GM18505 (cell line): ENCODE data around the gene TRAPPC13.
"Not testable (repeated sequence)": the region's sequence is repeated elsewhere in the genome, so short reads cannot be mapped to it uniquely, and the experiment has no call there.

Source experiments
- ATAC-seq: cut with Tn5 transposase; IDR thresholded peaks from one replicate; pipeline ENCODE4 v1.9.1; 2021; ENCODE audit not compliant: unreplicated experiment
- POLR2A ChIP-seq: IDR thresholded peaks from 4 replicates; pipeline ENCODE4 v1.6.1; 2011; ENCODE audit warnings: borderline replicate concordance; ENCODE audit not compliant: insufficient read depth, insufficient read length; ENCODE audit errors: extremely low read depth

The TRAPPC13 gene

GRCh38 chr5:65624571-65625555 is at the start of gene TRAPPC13, which contains the start of gene SHLD3:
Gene TRAPPC13 (plus strand): TSS chr5:65625027. CDS start chr5:65625061, 34 bp downstream.
Gene SHLD3 (plus strand): TSS chr5:65625027. CDS start chr5:65629588, 4,561 bp downstream.
- TF ChIP-seq POLR2A, result peak; percentile 74
- ATAC-seq, result peak; percentile 69

DNA sequence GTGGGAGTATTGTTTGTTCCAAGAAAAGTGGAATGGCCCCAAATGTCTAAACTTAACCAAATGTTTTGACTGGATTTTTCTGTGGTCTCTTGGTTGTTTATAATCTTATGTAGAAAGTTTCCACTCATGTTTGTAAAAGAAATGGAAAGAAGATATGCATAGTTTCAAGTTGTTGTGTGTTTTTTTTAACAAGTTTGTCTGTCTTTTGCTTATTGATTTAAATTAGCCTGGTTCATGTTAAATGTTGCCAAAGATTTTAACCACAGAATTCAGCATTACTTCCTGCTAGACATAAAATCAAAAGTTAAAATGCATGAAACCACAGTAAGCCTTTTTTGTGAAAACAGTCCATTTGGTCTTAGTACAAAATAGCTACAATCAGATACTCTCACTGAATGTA is 47.7 kb upstream of the TRAPPC13 start:
- no peak for ATAC-seq
- TF ChIP-seq POLR2A, result no peak

DNA sequence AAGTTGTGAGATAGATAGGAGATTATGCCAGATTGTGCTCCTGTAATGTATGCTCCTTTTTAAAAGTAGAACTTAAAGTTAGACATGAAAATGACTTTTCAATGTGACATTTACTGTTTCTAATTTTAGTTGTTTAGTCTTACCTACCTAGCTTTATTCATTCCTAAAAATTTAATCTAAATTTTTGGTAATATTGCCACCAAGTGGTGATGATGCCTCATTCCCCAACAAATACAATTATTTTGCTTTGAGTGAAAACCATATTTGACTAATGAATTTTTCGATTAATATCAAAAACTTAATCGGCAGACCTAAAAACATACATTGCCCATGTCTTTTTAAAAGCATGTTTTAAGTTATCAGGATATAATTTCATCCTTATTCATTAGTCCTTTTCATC is 36.1 kb upstream of the TRAPPC13 start:
- TF ChIP-seq POLR2A, result no peak
- no peak for ATAC-seq

- not testable (repeated sequence) for ATAC-seq
Measured at GRCh38 chr5:65601761-65602160, 23.1 kb upstream of the TRAPPC13 start.

- TF ChIP-seq POLR2A, result no peak
- no peak for ATAC-seq
Measured at GRCh38 chr5:65611524-65611923, 13.3 kb upstream of the TRAPPC13 start.

- TF ChIP-seq POLR2A, result no peak
- no peak for ATAC-seq
Measured at GRCh38 chr5:65612298-65612907, 12.4 kb upstream of the TRAPPC13 start.

- TF ChIP-seq POLR2A, result no peak
- ATAC-seq, result no peak
Measured at GRCh38 chr5:65620021-65620420, 4.8 kb upstream of the TRAPPC13 start.

DNA sequence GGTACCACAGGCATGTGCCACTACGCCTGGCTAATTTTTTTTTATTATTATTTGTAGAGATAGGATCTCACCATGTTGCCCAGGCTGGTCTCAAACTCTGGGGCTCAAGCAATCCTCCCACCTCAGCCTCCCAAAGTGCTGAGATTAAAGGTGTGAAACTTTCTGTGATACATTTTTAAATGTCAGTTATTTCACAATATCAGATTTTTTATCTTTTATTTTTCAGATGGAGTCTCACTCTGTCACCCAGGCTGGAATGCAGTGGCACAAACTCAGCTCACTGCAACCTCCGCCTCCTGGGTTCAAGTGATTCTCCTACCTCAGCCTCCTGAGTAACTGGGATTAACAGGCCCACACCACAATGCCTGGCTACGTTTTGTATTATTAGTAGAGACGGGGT is 2.9 kb upstream of the TRAPPC13 start:
- not testable (repeated sequence) for ATAC-seq

DNA sequence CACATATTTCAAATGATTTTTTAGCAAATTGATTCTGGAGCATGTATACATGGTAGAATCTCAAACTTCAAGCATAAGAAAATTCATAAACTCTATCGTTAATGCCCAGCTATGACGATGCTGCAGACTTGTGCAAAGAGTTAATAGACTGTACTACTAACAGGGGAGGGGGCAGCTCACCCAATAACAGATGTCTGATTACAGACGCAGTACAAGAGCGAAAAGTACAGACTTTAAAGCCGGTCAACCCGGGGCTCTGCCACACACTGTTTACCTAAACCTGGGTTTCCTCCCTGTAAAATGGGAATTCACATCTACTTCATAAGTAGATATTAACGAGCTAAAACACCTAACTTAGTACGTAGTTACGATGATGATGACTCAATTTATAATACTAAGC is 1.3 kb upstream of the TRAPPC13 start:
- ATAC-seq, result no peak
- TF ChIP-seq POLR2A, result no peak

DNA sequence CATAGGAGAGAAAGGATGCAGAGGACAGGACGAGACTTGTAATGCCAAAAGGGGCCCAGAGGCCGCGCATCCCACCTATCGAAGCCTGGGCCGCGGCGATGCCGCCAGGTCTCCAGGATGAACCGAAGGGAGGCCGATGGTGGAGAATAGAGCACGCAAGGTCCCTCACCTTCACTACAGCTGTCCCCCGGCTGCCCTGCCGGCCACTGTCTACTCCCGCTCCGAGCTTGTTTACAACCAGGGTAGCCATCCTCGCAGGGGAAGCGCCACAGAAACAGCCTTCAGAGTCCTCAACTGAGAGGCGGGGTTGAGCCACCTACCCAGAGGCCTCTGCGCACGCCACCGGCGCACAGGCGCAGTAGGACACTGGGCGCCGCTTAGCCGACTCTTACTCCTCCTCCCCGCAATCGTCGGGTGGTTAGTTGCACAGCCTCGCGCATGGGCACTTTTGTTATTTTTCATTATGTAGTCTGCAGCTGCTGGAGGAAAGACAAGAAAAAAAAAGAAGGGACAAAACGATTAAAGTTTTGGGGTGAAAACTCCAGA is 729 bp upstream of the TRAPPC13 start, which contains the start of gene TRIM23:
Gene TRIM23 (minus strand): TSS at position 309 of the 546 bp plus-strand sequence. CDS start 59 bp downstream, at position 250.
- ATAC-seq, result peak; percentile 96
- TF ChIP-seq POLR2A, result peak; percentile 79

DNA sequence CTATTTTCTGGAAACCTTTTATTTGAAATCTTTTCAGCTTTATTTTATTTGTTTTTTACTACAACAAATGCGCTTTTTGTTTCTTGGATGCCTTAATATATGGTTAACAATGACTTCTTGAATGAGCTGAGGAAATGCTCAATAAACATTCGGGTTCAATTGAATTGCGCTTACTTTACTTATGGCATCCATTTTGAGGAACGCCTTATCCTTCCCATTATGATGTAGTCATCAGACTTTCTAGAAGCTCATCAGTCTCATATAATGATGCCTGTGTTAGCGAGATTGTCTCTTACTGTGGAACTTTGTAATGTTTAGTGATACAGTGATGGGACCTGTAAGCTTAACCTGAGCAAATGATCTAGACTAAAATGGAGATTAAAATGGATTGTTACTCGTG is 916 bp downstream of the TRAPPC13 start:
- ATAC-seq, result no peak
- TF ChIP-seq POLR2A, result no peak

- no peak for ATAC-seq
- no peak for TF ChIP-seq POLR2A
Measured at GRCh38 chr5:65630981-65631380, 6.2 kb downstream of the TRAPPC13 start.

- no peak for ATAC-seq
- TF ChIP-seq POLR2A, result no peak
Measured at GRCh38 chr5:65640240-65640639, 15.4 kb downstream of the TRAPPC13 start.

DNA sequence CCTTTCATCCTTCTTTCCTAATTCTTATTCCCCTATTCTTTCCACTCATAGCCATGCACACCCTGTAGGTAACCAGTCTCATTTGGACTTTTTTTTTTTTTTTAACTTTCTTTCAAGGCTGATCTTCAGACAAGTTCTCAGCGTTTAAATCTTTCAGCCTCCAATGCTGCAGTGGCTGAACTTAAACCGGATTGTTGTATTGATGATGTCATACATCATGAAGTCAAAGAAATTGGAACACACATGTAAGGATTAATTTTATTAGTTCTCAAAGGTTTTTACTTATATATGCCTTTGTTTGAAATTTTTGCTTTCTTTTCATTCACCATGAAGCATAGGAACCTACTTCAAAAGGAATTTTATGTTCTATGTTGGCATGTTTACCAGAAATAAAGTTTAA is 22.1 kb downstream of the TRAPPC13 start:
- no peak for ATAC-seq

More for the DNA sequence above, 22.1 kb downstream of the TRAPPC13 start:
- no peak for TF ChIP-seq POLR2A
